Endothelial cell of umbilical vein (primary cell): Measurements from ENCODE around the gene SMC1A.

Source experiments
- CTCF ChIP-seq, 2 donors: IDR thresholded peaks; 1 replicate in 1 of 2; 2 replicates in 1 of 2; pipeline ENCODE4 v1.5.1; 2011; ENCODE audit warnings: low read length in 2 of 2, mild to moderate bottlenecking in 2 of 2, moderate library complexity in 2 of 2, control low read depth in 1 of 2, inconsistent platforms in 1 of 2, low read depth in 1 of 2; ENCODE audit not compliant: insufficient read depth in 1 of 2; ENCODE audit errors: extremely low read depth in 1 of 2
- EZH2 ChIP-seq: IDR thresholded peaks from 2 replicates; pipeline ENCODE4 v1.6.1; 2012; ENCODE audit warnings: borderline replicate concordance, low read depth, mild to moderate bottlenecking, moderate library complexity, low read length, inconsistent platforms; ENCODE audit not compliant: severe bottlenecking
- GATA2 ChIP-seq: IDR thresholded peaks from 2 replicates; pipeline ENCODE4 v1.7.0; 2011; ENCODE audit warnings: low read depth, mild to moderate bottlenecking, moderate library complexity, mixed read lengths, low read length; ENCODE audit not compliant: insufficient read length, insufficient read depth
- JUN ChIP-seq: IDR thresholded peaks from 2 replicates; pipeline ENCODE4 v1.6.1; 2011; ENCODE audit warnings: borderline replicate concordance, low read depth; ENCODE audit not compliant: insufficient read length, insufficient read depth
- MAX ChIP-seq: IDR thresholded peaks from 2 replicates; pipeline ENCODE4 v1.6.1; 2011; ENCODE audit not compliant: insufficient read depth, insufficient read length
- MYC ChIP-seq: IDR thresholded peaks from one replicate; pipeline ENCODE4 v1.6.1; 2011; ENCODE audit warnings: mild to moderate bottlenecking, low read depth, low read length
- POLR2A ChIP-seq: IDR thresholded peaks from 2 replicates; pipeline ENCODE4 v1.6.1; 2012; ENCODE audit warnings: low read depth, mild to moderate bottlenecking, control low read depth, low read length
- POLR2AphosphoS5 ChIP-seq: IDR thresholded peaks from 2 replicates; pipeline ENCODE4 v1.6.1; 2012; ENCODE audit warnings: low read depth, mild to moderate bottlenecking, control low read depth, low read length, moderate library complexity; ENCODE audit not compliant: insufficient read depth

DNA sequence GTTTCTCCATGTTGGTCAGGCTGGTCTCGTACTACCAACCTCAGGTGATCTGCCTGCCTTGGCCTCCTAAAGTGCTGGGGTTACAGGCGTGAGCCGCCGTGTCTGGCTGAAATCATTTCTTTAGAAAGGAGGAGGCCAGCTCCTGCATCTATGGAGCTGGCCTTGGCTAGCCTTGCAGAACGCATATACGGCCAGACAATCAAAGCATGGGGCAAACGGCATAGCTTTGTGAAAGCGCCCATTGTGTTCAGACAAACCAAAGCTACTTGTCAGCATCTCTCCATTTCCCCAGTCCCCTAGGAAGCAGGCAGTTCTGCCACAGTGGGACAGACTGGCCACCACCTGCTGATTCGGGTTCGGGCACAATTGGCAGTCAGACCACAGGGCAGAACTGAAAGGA lies 92.1 kb downstream of the SMC1A start:
- TF ChIP-seq CTCF (IDR thresholded peaks at IDR 0.05; ENCODE audit: extremely low read depth in 1 of 2, insufficient read depth in 1 of 2, low read depth in 1 of 2, low read length in 2 of 2) (no peak), JUN (no peak), POLR2AphosphoS5 (no peak), POLR2A (no peak), EZH2 (no peak), MAX (no peak), MYC (no peak), GATA2 (no peak)
